ENCODE results near the gene CPNE4.

The CPNE4 gene

GRCh38 chr3:131658771-131659170, 376.0 kb downstream of the CPNE4 start:
- Histone ChIP-seq H3K36me3 (replicated peaks; ENCODE audit: insufficient read depth, low read length) (no peaks in the 10 kb centered on the region), H3K4me1 (ENCODE audit: low read length) (no peaks in the 10 kb centered on the region), H3K9me3 (replicated peaks; ENCODE audit: insufficient read depth, low read length) (no peaks in the 10 kb centered on the region), H3K79me2 (ENCODE audit: low read length) (no peaks in the 10 kb centered on the region), H3K9me2 (replicated peaks; ENCODE audit: insufficient read depth, low read length) (no peaks in the 10 kb centered on the region), H3K4me3 (ENCODE audit: low read length) (no peak overlapping the region), H4K20me1 (ENCODE audit: insufficient read depth, low read length) (no peaks in the 10 kb centered on the region), H2AFZ (ENCODE audit: low read length) (no peak overlapping the region), H3K27ac (ENCODE audit: low read length) (no peak overlapping the region), H3K9ac (ENCODE audit: low read length) (no peak overlapping the region), H3F3A (ENCODE audit: insufficient read depth, low read length) (no peaks in the 10 kb centered on the region), H3K27me3 (replicated peaks; ENCODE audit: insufficient read depth, low read length) (no peaks in the 10 kb centered on the region), H3K4me2 (ENCODE audit: low read depth, low read length) (no peak overlapping the region)
- no peak for DNase-seq
- no peak for TF ChIP-seq EZH2 (optimal IDR thresholded peaks at IDR 0.05; ENCODE audit: low read depth, low read length)
- no peak for TF ChIP-seq EZH2phosphoT487 (IDR thresholded peaks at IDR 0.05; ENCODE audit: low read length)
- no peak for TF ChIP-seq CTCF (IDR thresholded peaks at IDR 0.05; ENCODE audit: low read length)

- H3K9ac ChIP-seq (ENCODE audit: low read length) = no peak overlapping the region
- H3F3A ChIP-seq (ENCODE audit: insufficient read depth, low read length) = no peaks in the 10 kb centered on the region
- H3K79me2 ChIP-seq (ENCODE audit: low read length) = no peaks in the 10 kb centered on the region
- no peak overlapping the region for H2AFZ ChIP-seq (ENCODE audit: low read length)
- H3K4me2 ChIP-seq (ENCODE audit: low read depth, low read length) = no peak overlapping the region
- no peaks in the 10 kb centered on the region for H3K27me3 ChIP-seq (replicated peaks; ENCODE audit: insufficient read depth, low read length)
- TF ChIP-seq CTCF (IDR thresholded peaks at IDR 0.05; ENCODE audit: low read length) (no peak), EZH2phosphoT487 (IDR thresholded peaks at IDR 0.05; ENCODE audit: low read length) (no peak), EZH2 (optimal IDR thresholded peaks at IDR 0.05; ENCODE audit: low read depth, low read length) (no peak)
- no peak overlapping the region for H3K27ac ChIP-seq (ENCODE audit: low read length)
- no peak overlapping the region for H3K4me3 ChIP-seq (ENCODE audit: low read length)
- no peaks in the 10 kb centered on the region for H4K20me1 ChIP-seq (ENCODE audit: insufficient read depth, low read length)
- no peaks in the 10 kb centered on the region for H3K36me3 ChIP-seq (replicated peaks; ENCODE audit: insufficient read depth, low read length)
- H3K9me3 ChIP-seq (replicated peaks; ENCODE audit: insufficient read depth, low read length) = no peaks in the 10 kb centered on the region
- no peaks in the 10 kb centered on the region for H3K4me1 ChIP-seq (ENCODE audit: low read length)
- no peak for DNase-seq
- no peaks in the 10 kb centered on the region for H3K9me2 ChIP-seq (replicated peaks; ENCODE audit: insufficient read depth, low read length)
These were observed 376.7 kb downstream of the CPNE4 start for GRCh38 chr3:131658115-131658514.

GRCh38 chr3:131655070-131655690, 379.6 kb downstream of the CPNE4 start:
- Histone ChIP-seq H4K20me1 (ENCODE audit: insufficient read depth, low read length) (no peaks in the 10 kb centered on the region), H3K36me3 (replicated peaks; ENCODE audit: insufficient read depth, low read length) (no peaks in the 10 kb centered on the region), H2AFZ (ENCODE audit: low read length) (no peak overlapping the region), H3K4me2 (ENCODE audit: low read depth, low read length) (no peak overlapping the region), H3K4me3 (ENCODE audit: low read length) (no peak overlapping the region), H3K79me2 (ENCODE audit: low read length) (no peaks in the 10 kb centered on the region), H3K27ac (ENCODE audit: low read length) (no peak overlapping the region), H3F3A (ENCODE audit: insufficient read depth, low read length) (no peaks in the 10 kb centered on the region), H3K9me3 (replicated peaks; ENCODE audit: insufficient read depth, low read length) (no peaks in the 10 kb centered on the region), H3K9ac (ENCODE audit: low read length) (no peak overlapping the region), H3K4me1 (ENCODE audit: low read length) (no peaks in the 10 kb centered on the region), H3K9me2 (replicated peaks; ENCODE audit: insufficient read depth, low read length) (no peaks in the 10 kb centered on the region), H3K27me3 (replicated peaks; ENCODE audit: insufficient read depth, low read length) (no peaks in the 10 kb centered on the region)
- TF ChIP-seq EZH2phosphoT487 (IDR thresholded peaks at IDR 0.05; ENCODE audit: low read length) (no peak), CTCF (IDR thresholded peaks at IDR 0.05; ENCODE audit: low read length) (no peak), EZH2 (optimal IDR thresholded peaks at IDR 0.05; ENCODE audit: low read depth, low read length) (no peak)
- DNase-seq = no peak
